Measurements from ENCODE around the gene NRIP1. TPM values are rescaled to one million over a fixed set of nuclear protein-coding genes. Genes with fewer than 3 reads are reported as not detected.

Gene NRIP1
- polyA plus RNA-seq, 1 donor from 2014 or later, result 48.4 TPM

DNA sequence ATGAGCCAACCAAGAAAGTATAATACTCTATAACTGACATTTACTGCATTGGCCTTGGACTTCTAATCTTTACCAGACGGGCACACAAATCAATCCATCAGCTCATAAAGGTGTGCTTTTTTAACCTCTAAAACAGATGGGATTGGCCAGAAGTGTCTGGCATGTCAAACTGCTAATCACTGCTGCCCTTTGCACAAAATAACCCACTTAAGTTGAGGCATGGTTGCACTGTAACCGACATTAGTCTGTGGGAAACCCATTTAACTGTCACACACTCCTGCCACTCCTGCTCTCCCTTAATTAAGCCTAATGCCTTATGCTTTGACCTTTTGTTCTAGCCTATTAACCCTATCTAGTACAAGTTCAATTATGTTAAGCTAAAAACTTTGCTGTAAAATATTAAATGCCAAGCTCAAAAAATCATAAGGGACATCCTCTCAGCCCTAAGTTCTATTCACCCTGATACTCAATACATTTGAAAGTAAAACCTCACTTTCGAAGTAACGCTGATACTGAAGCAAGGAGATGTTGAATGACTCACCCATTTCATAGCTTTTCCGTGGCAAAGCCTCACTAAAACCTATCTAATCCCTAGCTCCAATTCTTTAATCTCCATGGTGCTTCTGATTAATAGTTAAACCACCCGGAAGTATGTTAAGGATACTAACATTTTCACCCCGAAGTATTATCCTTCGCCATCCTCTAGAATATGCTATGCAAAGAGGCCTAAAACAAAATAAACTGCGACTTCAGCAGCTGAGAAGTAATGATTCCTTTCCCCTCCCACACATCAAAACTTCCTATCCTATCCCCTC lies 12.9 kb downstream of the NRIP1 start:
- Histone ChIP-seq H3K9me2 (ENCODE audit: insufficient read depth, low read length) (no peaks in the 10 kb centered on the region), H3K4me3 (ENCODE audit: low read length) (peak overlapping the region; percentile 28), H3F3A (ENCODE audit: insufficient read depth, low read length, poor library complexity, severe bottlenecking) (no peaks in the 10 kb centered on the region), H3K36me3 (ENCODE audit: insufficient read depth, low read length) (no peaks in the 10 kb centered on the region), H3K27ac (ENCODE audit: low read length) (no peak overlapping the region), H3K27me3 (ENCODE audit: insufficient read depth, low read depth, low read length) (no peaks in the 10 kb centered on the region), H3K9me3 (ENCODE audit: low read length) (no peaks in the 10 kb centered on the region), H3K9ac (ENCODE audit: low read length) (no peak overlapping the region), H3K4me2 (ENCODE audit: low read length) (no peak overlapping the region), H4K20me1 (ENCODE audit: insufficient read depth) (no peaks in the 10 kb centered on the region), H3K79me2 (replicated peaks; ENCODE audit: insufficient read depth, low read length) (peaks cover 96% of the 10 kb centered on the region), H2AFZ (ENCODE audit: low read depth, low read length) (no peak overlapping the region)
- TF ChIP-seq, protein P1, sequence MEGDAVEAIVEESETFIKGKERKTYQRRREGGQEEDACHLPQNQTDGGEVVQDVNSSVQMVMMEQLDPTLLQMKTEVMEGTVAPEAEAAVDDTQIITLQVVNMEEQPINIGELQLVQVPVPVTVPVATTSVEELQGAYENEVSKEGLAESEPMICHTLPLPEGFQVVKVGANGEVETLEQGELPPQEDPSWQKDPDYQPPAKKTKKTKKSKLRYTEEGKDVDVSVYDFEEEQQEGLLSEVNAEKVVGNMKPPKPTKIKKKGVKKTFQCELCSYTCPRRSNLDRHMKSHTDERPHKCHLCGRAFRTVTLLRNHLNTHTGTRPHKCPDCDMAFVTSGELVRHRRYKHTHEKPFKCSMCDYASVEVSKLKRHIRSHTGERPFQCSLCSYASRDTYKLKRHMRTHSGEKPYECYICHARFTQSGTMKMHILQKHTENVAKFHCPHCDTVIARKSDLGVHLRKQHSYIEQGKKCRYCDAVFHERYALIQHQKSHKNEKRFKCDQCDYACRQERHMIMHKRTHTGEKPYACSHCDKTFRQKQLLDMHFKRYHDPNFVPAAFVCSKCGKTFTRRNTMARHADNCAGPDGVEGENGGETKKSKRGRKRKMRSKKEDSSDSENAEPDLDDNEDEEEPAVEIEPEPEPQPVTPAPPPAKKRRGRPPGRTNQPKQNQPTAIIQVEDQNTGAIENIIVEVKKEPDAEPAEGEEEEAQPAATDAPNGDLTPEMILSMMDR (IDR thresholded peaks at IDR 0.05; ENCODE audit: poor library complexity, severe bottlenecking), result no peak
- no peak for TF ChIP-seq TAF1 (IDR thresholded peaks at IDR 0.05; ENCODE audit: low read depth)
- no peak for TF ChIP-seq POLR2AphosphoS5 (IDR thresholded peaks at IDR 0.05)
- no peak for TF ChIP-seq EP300 (conservative IDR thresholded peaks at IDR 0.05; ENCODE audit: poor library complexity, severe bottlenecking)
- TF ChIP-seq SMC3 (conservative IDR thresholded peaks at IDR 0.05; ENCODE audit: poor library complexity), result no peak
- TF ChIP-seq MXI1 (conservative IDR thresholded peaks at IDR 0.05; ENCODE audit: poor library complexity, severe bottlenecking), result no peak
- no peak for TF ChIP-seq RAD21 (conservative IDR thresholded peaks at IDR 0.05)
- TF ChIP-seq, protein P2, sequence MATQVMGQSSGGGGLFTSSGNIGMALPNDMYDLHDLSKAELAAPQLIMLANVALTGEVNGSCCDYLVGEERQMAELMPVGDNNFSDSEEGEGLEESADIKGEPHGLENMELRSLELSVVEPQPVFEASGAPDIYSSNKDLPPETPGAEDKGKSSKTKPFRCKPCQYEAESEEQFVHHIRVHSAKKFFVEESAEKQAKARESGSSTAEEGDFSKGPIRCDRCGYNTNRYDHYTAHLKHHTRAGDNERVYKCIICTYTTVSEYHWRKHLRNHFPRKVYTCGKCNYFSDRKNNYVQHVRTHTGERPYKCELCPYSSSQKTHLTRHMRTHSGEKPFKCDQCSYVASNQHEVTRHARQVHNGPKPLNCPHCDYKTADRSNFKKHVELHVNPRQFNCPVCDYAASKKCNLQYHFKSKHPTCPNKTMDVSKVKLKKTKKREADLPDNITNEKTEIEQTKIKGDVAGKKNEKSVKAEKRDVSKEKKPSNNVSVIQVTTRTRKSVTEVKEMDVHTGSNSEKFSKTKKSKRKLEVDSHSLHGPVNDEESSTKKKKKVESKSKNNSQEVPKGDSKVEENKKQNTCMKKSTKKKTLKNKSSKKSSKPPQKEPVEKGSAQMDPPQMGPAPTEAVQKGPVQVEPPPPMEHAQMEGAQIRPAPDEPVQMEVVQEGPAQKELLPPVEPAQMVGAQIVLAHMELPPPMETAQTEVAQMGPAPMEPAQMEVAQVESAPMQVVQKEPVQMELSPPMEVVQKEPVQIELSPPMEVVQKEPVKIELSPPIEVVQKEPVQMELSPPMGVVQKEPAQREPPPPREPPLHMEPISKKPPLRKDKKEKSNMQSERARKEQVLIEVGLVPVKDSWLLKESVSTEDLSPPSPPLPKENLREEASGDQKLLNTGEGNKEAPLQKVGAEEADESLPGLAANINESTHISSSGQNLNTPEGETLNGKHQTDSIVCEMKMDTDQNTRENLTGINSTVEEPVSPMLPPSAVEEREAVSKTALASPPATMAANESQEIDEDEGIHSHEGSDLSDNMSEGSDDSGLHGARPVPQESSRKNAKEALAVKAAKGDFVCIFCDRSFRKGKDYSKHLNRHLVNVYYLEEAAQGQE (IDR thresholded peaks at IDR 0.05; ENCODE audit: borderline replicate concordance), result no peak
- no peak for TF ChIP-seq EZH2 (IDR thresholded peaks at IDR 0.05; ENCODE audit: borderline replicate concordance, insufficient read depth, low read length, poor library complexity, severe bottlenecking)

DNA sequence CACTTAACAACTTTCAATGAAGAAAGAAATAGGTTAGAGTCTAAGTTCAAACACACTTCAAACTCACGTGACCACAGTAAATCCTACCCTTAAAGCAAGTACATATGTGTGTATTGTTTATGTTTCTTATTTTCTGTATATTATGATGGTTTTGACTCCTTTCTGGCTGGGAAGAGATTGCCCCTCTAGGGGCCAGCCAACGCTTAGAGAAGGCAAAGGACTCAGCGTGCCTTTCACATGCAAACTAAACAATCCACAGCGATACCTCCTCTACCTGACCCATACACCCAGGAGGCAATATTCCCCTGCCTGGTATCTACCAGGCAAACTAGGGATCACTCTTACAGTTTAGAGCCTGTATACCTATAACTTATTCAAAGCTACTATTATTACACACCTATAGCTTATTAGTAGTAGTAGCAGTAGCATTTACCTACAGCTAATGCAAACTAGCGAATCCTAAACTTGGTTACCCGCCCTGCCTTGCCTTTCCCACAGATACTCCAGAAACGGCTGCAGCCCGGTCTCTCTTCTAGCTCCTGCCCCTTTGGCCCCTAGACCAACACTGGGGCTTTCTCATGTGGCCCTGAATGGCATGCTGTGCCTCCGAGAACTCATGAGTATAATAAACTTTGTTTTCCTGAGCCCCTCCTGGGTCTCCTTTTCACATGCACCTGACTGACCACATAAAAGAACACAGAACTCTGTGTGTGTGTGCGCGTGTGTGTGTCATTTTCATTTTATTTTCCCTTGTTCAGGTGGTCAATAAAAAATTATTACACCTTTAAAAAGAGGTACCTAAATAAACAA lies 14.0 kb downstream of the NRIP1 start:
- H3F3A ChIP-seq (ENCODE audit: insufficient read depth, low read length, poor library complexity, severe bottlenecking), result no peaks in the 10 kb centered on the region
- no peak overlapping the region for H3K4me2 ChIP-seq (ENCODE audit: low read length)
- no peak overlapping the region for H2AFZ ChIP-seq (ENCODE audit: low read depth, low read length)
- H3K9me3 ChIP-seq (ENCODE audit: low read length), result no peaks in the 10 kb centered on the region
- TF ChIP-seq, protein P1 (IDR thresholded peaks at IDR 0.05; ENCODE audit: poor library complexity, severe bottlenecking), result no peak
- TF ChIP-seq, protein P2 (IDR thresholded peaks at IDR 0.05; ENCODE audit: borderline replicate concordance), result no peak
- TF ChIP-seq EZH2 (IDR thresholded peaks at IDR 0.05; ENCODE audit: borderline replicate concordance, insufficient read depth, low read length, poor library complexity, severe bottlenecking), result no peak
- TF ChIP-seq RAD21 (conservative IDR thresholded peaks at IDR 0.05), result no peak
- no peak for TF ChIP-seq MXI1 (conservative IDR thresholded peaks at IDR 0.05; ENCODE audit: poor library complexity, severe bottlenecking)
- TF ChIP-seq EP300 (conservative IDR thresholded peaks at IDR 0.05; ENCODE audit: poor library complexity, severe bottlenecking), result no peak
- TF ChIP-seq SMC3 (conservative IDR thresholded peaks at IDR 0.05; ENCODE audit: poor library complexity), result no peak
- TF ChIP-seq POLR2AphosphoS5 (IDR thresholded peaks at IDR 0.05), result no peak
- no peak for TF ChIP-seq TAF1 (IDR thresholded peaks at IDR 0.05; ENCODE audit: low read depth)
- H3K27ac ChIP-seq (ENCODE audit: low read length), result no peak overlapping the region
- peak overlapping the region; percentile 28 for H3K4me3 ChIP-seq (ENCODE audit: low read length)
- H3K79me2 ChIP-seq (replicated peaks; ENCODE audit: insufficient read depth, low read length), result peaks cover 96% of the 10 kb centered on the region
- H3K36me3 ChIP-seq (ENCODE audit: insufficient read depth, low read length), result no peaks in the 10 kb centered on the region
- no peaks in the 10 kb centered on the region for H3K27me3 ChIP-seq (ENCODE audit: insufficient read depth, low read depth, low read length)
- no peaks in the 10 kb centered on the region for H3K9me2 ChIP-seq (ENCODE audit: insufficient read depth, low read length)
- no peaks in the 10 kb centered on the region for H4K20me1 ChIP-seq (ENCODE audit: insufficient read depth)
- no peak overlapping the region for H3K9ac ChIP-seq (ENCODE audit: low read length)

All from neural cell (in vitro differentiated cells).